Measurements from ENCODE around the gene LOXHD1. TPM values are rescaled to one million over a fixed set of nuclear protein-coding genes. Genes with fewer than 3 reads are reported as not detected.

LOXHD1 gene
- total RNA-seq, 1 donor from 2014 or later = not detected

GRCh38 chr18:46429130-46429529, 227.9 kb downstream of the LOXHD1 start:
- Mint-ChIP-seq H3K4me1 (peaks cover 44% of the 10 kb centered on the region), H3K4me3 (no peak overlapping the region), H3K27ac (ENCODE audit: unreplicated experiment) (no peak overlapping the region), H3K9me3 (no peaks in the 10 kb centered on the region), H3K27me3 (ENCODE audit: low read depth) (no peaks in the 10 kb centered on the region), H3K36me3 (ENCODE audit: low read depth) (peaks cover 3% of the 10 kb centered on the region)
- DNase-seq (ENCODE audit: low read depth, low spot score) = no peak
- TF ChIP-seq, protein P1, sequence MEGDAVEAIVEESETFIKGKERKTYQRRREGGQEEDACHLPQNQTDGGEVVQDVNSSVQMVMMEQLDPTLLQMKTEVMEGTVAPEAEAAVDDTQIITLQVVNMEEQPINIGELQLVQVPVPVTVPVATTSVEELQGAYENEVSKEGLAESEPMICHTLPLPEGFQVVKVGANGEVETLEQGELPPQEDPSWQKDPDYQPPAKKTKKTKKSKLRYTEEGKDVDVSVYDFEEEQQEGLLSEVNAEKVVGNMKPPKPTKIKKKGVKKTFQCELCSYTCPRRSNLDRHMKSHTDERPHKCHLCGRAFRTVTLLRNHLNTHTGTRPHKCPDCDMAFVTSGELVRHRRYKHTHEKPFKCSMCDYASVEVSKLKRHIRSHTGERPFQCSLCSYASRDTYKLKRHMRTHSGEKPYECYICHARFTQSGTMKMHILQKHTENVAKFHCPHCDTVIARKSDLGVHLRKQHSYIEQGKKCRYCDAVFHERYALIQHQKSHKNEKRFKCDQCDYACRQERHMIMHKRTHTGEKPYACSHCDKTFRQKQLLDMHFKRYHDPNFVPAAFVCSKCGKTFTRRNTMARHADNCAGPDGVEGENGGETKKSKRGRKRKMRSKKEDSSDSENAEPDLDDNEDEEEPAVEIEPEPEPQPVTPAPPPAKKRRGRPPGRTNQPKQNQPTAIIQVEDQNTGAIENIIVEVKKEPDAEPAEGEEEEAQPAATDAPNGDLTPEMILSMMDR (conservative IDR thresholded peaks at IDR 0.05) = no peak

- TF ChIP-seq, protein P1 (conservative IDR thresholded peaks at IDR 0.05) = no peak
- Mint-ChIP-seq H3K4me3 (no peak overlapping the region), H3K27ac (ENCODE audit: unreplicated experiment) (no peak overlapping the region), H3K9me3 (no peaks in the 10 kb centered on the region), H3K27me3 (ENCODE audit: low read depth) (no peaks in the 10 kb centered on the region), H3K36me3 (ENCODE audit: low read depth) (peaks cover 3% of the 10 kb centered on the region), H3K4me1 (peaks cover 50% of the 10 kb centered on the region)
- DNase-seq (ENCODE audit: low read depth, low spot score) = no peak
Measured at GRCh38 chr18:46428368-46428767, 228.7 kb downstream of the LOXHD1 start.

- Mint-ChIP-seq H3K9me3 (no peaks in the 10 kb centered on the region), H3K4me3 (peak overlapping the region; percentile 7), H3K27me3 (ENCODE audit: low read depth) (no peaks in the 10 kb centered on the region), H3K27ac (ENCODE audit: unreplicated experiment) (no peak overlapping the region), H3K36me3 (ENCODE audit: low read depth) (peaks cover 7% of the 10 kb centered on the region), H3K4me1 (peaks cover 55% of the 10 kb centered on the region)
- TF ChIP-seq, protein P1 (conservative IDR thresholded peaks at IDR 0.05) = no peak
- DNase-seq (ENCODE audit: low read depth, low spot score) = no peak
Measured at GRCh38 chr18:46427216-46427995, 229.6 kb downstream of the LOXHD1 start.

Other genes with a start within 250 kb of the LOXHD1 start
- 0.79 and 2.7 TPM in 2 replicates for gene ST8SIA5, start 99.8 kb upstream of the LOXHD1 start, total RNA-seq

All from neural crest cell (in vitro differentiated cells).